Measurements from ENCODE around the gene C2CD4A. TPM values are rescaled to one million over a fixed set of nuclear protein-coding genes. Genes with fewer than 3 reads are reported as not detected.

Gene C2CD4A
- total RNA-seq, 1 experiment from 2014 or later, result not detected

GRCh38 chr15:62087671-62088352 lies 21.0 kb downstream of the C2CD4A start:
- H3K4me2 ChIP-seq (ENCODE audit: low read length), result no peak overlapping the region
- H3K36me3 ChIP-seq (ENCODE audit: control insufficient read depth in 1 of 2, insufficient read depth in 2 of 2, low read length in 2 of 2), result no peaks in the 10 kb centered on the region
- ATAC-seq (no peak), DNase-seq (ENCODE audit: low read depth, low spot score) (no peak)
- BruUV-seq (replicated peaks), result no TSS peak
- ChIA-PET RAD21 (ENCODE audit: low non-redundant PET in 1 of 2, low total read pairs in 2 of 2, uncharacterized antibody in 2 of 2, unreplicated experiment in 2 of 2) (no interaction called here), POLR2A (no interaction called here), CTCF (interaction anchor here (1.0 kb wide), 1 partner anchor 15 kb away, joined by 5 read pairs; no protein-coding TSS in a partner anchor)
- H3K9me3 ChIP-seq (ENCODE audit: control insufficient read depth in 1 of 2, insufficient read depth in 1 of 2, low read depth in 1 of 2, low read length in 2 of 2), result no peaks in the 10 kb centered on the region
- H3K9me2 ChIP-seq (ENCODE audit: insufficient read depth), result no peaks in the 10 kb centered on the region
- no peak overlapping the region for H3K9ac ChIP-seq (ENCODE audit: low read length)
- H3K4me1 ChIP-seq (ENCODE audit: control insufficient read depth in 1 of 2, insufficient read depth in 2 of 2, low read length in 2 of 2), result no peaks in the 10 kb centered on the region
- H3K4me3 ChIP-seq (replicated peaks in 1 of 2; ENCODE audit: low read depth in 1 of 2, low read length in 2 of 2), result no peak overlapping the region
- H2AFZ ChIP-seq (ENCODE audit: low read depth, low read length, poor library complexity, severe bottlenecking), result no peak overlapping the region
- intact Hi-C loops (cut with micrococcal nuclease), result no loop called here
- no peak overlapping the region for H3K27ac ChIP-seq (ENCODE audit: low read depth, low read length)
- TF ChIP-seq EZH2phosphoT487 (IDR thresholded peaks at IDR 0.05; ENCODE audit: borderline replicate concordance) (no peak), JUND (IDR thresholded peaks at IDR 0.05) (no peak), RAD21 (IDR thresholded peaks at IDR 0.05; ENCODE audit: low read depth) (no peak), MAX (IDR thresholded peaks at IDR 0.05) (no peak), SP1 (IDR thresholded peaks at IDR 0.05; ENCODE audit: low read depth) (no peak), ATF3 (IDR thresholded peaks at IDR 0.05) (no peak), YY1 (IDR thresholded peaks at IDR 0.05; ENCODE audit: extremely low read depth, insufficient replicate concordance, low read depth, low read length) (no peak), CBX3 (IDR thresholded peaks at IDR 0.05; ENCODE audit: low read depth) (no peak)
- H3K79me2 ChIP-seq (ENCODE audit: insufficient read depth, low read length), result no peaks in the 10 kb centered on the region
- H4K20me1 ChIP-seq (ENCODE audit: insufficient read depth), result no peaks in the 10 kb centered on the region
- no peaks in the 10 kb centered on the region for H3K27me3 ChIP-seq (ENCODE audit: insufficient read depth, low read length)

- DNase-seq (ENCODE audit: low read depth, low spot score), result no peak
- no peak overlapping the region for H3K4me2 ChIP-seq (ENCODE audit: low read length)
- H3K4me3 ChIP-seq (replicated peaks in 1 of 2; ENCODE audit: low read depth in 1 of 2, low read length in 2 of 2), result no peak overlapping the region
- no TSS peak for BruUV-seq (replicated peaks)
- H3K9ac ChIP-seq (ENCODE audit: low read length), result no peak overlapping the region
- no peaks in the 10 kb centered on the region for H3K79me2 ChIP-seq (ENCODE audit: insufficient read depth, low read length)
- H3K9me2 ChIP-seq (ENCODE audit: insufficient read depth), result no peaks in the 10 kb centered on the region
- TF ChIP-seq POLR2AphosphoS5 (IDR thresholded peaks at IDR 0.05; ENCODE audit: low read depth, low read length) (no peak), YY1 (IDR thresholded peaks at IDR 0.05; ENCODE audit: extremely low read depth, insufficient replicate concordance, low read depth, low read length) (no peak), MAX (IDR thresholded peaks at IDR 0.05) (no peak), CTCF (IDR thresholded peaks at IDR 0.05 in 2 of 3, conservative IDR thresholded peaks at IDR 0.05 in 1 of 3; ENCODE audit: borderline replicate concordance in 1 of 3, insufficient read depth in 1 of 3, low read depth in 2 of 3, low read length in 2 of 3) (no peak), ZFX (IDR thresholded peaks at IDR 0.05) (no peak), EZH2 (IDR thresholded peaks at IDR 0.05) (no peak), SRF (IDR thresholded peaks at IDR 0.05; ENCODE audit: low read depth) (no peak), ELF1 (IDR thresholded peaks at IDR 0.05; ENCODE audit: borderline replicate concordance, low read depth) (no peak), JUND (IDR thresholded peaks at IDR 0.05) (no peak), TCF7L2 (IDR thresholded peaks at IDR 0.05; ENCODE audit: borderline replicate concordance, extremely low read depth, insufficient read depth, insufficient read length) (no peak), EZH2phosphoT487 (IDR thresholded peaks at IDR 0.05; ENCODE audit: borderline replicate concordance) (no peak)
- ChIA-PET POLR2A (no interaction called here), CTCF (interaction anchor here (1.0 kb wide), 1 partner anchor 16 kb away, joined by 5 read pairs; no protein-coding TSS in a partner anchor), RAD21 (ENCODE audit: low non-redundant PET in 1 of 2, low total read pairs in 2 of 2, uncharacterized antibody in 2 of 2, unreplicated experiment in 2 of 2) (no interaction called here)
- ATAC-seq, result no peak
- no peaks in the 10 kb centered on the region for H3K4me1 ChIP-seq (ENCODE audit: control insufficient read depth in 1 of 2, insufficient read depth in 2 of 2, low read length in 2 of 2)
- H3K36me3 ChIP-seq (ENCODE audit: control insufficient read depth in 1 of 2, insufficient read depth in 2 of 2, low read length in 2 of 2), result no peaks in the 10 kb centered on the region
- no peaks in the 10 kb centered on the region for H3K9me3 ChIP-seq (ENCODE audit: control insufficient read depth in 1 of 2, insufficient read depth in 1 of 2, low read depth in 1 of 2, low read length in 2 of 2)
- H3K27me3 ChIP-seq (ENCODE audit: insufficient read depth, low read length), result no peaks in the 10 kb centered on the region
- intact Hi-C loops (cut with micrococcal nuclease), result no loop called here
- no peak overlapping the region for H3K27ac ChIP-seq (ENCODE audit: low read depth, low read length)
- H4K20me1 ChIP-seq (ENCODE audit: insufficient read depth), result no peaks in the 10 kb centered on the region
- no peak overlapping the region for H2AFZ ChIP-seq (ENCODE audit: low read depth, low read length, poor library complexity, severe bottlenecking)
Measured at GRCh38 chr15:62088353-62088693, 21.5 kb downstream of the C2CD4A start.
